PC-9 (cell line): ENCODE results near the gene ERCC1.

ENCODE experiments used
- CTCF ChIP-seq: fragments of 200-600 bp; sonication (generic); conservative IDR thresholded peaks from 2 replicates; pipeline ENCODE4 v1.6.1; 2017; ENCODE audit warnings: mixed run types, antibody characterized with exemption, mild to moderate bottlenecking, moderate library complexity
- EZH2 ChIP-seq: fragments of 200-600 bp; sonication (generic); IDR thresholded peaks from 2 replicates; pipeline ENCODE4 v1.8.0; 2017; ENCODE audit warnings: antibody characterized with exemption, low read depth

- TF ChIP-seq CTCF, result no peak
- no peak for TF ChIP-seq EZH2
Observed at GRCh38 chr19:45473367-45473681, 49.6 kb upstream of the ERCC1 start.
